HPDE6-E6E7 (cell line): Measurements from ENCODE around the gene RNPEP.
"Not testable (repeated sequence)": the region's sequence is repeated elsewhere in the genome, so short reads cannot be mapped to it uniquely, and the experiment has no call there.

Experiments
- DNase-seq: peaks from one replicate; pipeline ENCODE4 v3.0.0; 2011; ENCODE audit warnings: missing footprints; ENCODE audit errors: extremely low spot score

Gene RNPEP

DNA sequence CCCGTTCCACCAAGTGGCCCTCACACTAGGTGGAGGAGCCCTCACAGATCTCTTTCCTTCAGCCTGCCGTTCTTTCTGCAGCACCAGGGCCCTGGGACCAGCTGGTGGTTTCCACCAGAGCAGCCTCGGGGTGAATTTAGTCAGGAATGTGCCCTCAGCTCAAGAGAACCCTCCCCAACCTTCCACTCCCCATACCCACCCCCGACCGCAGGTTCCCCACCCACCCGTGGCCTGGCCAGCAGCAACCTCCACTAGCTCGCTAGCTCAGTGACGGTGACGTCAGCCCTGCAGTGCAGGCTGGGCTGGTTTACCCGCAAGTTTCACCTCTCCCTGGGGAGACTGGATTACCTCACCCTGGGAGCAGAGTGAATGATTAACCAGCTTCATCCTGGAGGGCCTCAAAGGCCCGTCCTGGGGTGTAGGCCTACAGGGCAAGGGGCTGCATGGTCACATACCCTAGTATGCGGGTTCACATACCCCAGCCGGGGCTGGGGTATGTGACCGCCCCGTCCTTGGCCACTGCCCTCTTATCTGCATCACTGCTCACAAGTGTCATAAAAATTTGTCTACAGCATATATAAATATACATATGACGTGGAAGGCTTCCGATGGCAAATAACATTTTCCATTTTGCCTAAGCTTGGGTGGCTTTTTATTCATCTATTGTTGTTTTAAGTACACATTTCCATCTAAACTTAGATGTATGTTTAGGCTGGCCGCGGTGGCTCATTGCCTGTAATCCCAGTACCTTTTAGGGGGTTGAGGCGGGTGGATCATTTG, 52.4 kb downstream of the RNPEP start:
- DNase-seq, result peak; percentile 97

GRCh38 chr1:202036595-202037387, 54.3 kb downstream of the RNPEP start:
- no peak for DNase-seq

GRCh38 chr1:202037706-202038296, 55.4 kb downstream of the RNPEP start:
- no peak for DNase-seq

- DNase-seq, result no peak
Observed at GRCh38 chr1:202038688-202039346, 56.4 kb downstream of the RNPEP start.

DNA sequence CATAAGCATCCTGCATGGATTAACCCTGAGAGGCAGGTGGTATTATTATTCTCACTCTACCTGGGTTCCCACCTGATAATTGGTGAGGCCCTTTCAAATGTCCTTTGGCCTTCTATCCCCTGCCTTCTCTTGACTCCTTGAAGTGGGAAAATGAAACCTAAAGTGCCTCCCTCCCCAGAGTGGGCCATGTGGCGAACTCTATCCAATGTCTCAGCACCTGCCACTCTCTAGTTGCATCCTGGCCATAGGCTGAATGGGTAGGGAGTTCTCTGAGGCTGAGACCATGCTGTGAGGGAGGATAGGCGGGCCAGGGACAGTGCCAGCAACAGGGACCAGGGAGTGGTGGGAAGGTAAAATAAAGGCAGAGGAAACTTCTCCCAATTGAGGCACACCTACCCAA, 63.3 kb downstream of the RNPEP start:
- DNase-seq, result no peak

DNA sequence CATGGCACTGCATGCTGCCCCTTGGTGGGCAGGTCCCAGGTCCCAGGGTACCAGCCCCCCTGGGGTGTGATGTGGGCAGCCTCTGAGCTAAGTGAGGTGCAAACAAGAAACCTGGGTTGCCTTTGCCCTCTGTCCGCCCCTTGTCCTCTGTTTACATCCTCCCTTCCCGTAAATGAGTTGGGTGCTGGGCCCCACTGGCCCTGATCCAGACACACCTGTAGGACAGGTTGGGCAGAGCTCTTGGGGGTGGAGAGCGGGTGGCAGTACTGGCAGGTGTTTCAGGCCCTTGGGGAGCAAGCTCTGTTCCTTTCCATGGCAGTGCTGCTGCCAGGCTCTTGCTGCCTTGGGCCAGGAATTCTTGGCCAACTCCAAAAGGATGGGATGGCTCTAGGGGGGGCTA, 63.8 kb downstream of the RNPEP start:
- peak; percentile 69 for DNase-seq

- peak; percentile 75 for DNase-seq
Observed at GRCh38 chr1:202046748-202047708, 64.6 kb downstream of the RNPEP start.

- no peak for DNase-seq
Observed at GRCh38 chr1:202047977-202048376, 65.5 kb downstream of the RNPEP start.

DNA sequence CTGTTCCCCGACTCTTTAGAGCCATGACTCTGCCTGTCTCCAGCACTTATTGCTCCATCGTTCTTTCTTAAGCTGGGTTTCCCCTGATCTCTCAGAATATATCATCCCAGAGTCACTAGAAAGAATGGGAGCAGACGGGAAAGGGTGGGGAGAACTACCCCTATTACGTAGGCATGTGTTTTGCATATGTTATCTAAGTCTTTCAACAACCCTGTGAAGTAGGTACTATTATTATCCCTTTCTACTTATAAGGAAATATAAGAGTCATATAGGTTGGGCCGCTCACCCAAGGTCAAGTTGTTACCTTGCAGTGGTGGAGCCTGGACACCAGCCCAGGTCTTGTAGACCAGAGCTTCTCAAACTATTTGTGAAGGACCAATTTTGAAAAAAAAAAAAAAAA, 66.7 kb downstream of the RNPEP start:
- no peak for DNase-seq

DNA sequence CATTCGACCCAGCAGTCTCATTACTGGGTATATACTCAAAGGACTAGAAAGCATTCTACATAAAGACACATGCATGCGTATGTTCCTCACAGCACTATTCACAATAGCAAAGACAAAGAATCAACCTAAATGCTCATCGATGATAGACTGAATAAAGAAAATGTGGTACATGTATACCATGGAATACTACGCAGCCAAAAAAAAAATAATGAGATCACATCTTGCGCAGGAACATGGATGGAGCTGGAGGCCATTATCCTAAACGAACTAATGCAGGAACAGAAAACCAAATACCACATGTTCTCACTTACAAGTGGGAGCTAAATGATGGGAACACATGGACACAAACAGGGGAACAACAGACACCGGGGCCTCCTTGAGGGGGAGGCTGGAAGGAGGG, 71.6 kb downstream of the RNPEP start:
- no peak for DNase-seq

DNA sequence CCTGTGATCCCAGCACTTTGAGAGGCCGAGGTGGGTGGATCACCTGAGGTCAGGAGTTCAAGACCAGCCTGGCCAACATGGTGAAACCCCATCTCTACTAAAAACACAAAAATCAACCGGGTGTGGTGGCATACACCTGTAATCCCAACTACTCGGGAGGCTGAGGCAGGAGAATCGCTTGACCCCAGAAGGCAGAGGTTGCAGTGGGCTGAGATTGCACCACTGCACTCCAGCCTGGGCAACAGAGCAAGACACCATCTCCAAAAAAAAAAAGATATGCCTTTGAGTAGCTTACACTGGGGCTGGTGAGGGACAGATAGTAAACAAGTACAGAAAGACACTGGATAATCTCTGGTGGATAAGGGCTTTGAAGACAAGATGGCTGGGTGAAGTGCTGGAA, 72.2 kb downstream of the RNPEP start:
- not testable (repeated sequence) for DNase-seq
